ENCODE data around the gene PIP4K2C. TPM values are rescaled to one million over a fixed set of nuclear protein-coding genes. Genes with fewer than 3 reads are reported as not detected.
A peak's percentile ranks its signal among the peaks of the same experiment; 100 is the strongest.

Gene PIP4K2C
- 24.4 and 27.2 TPM in 2 replicates for total RNA-seq (2014; rRNA removed; shearing (Covaris generic))

DNA sequence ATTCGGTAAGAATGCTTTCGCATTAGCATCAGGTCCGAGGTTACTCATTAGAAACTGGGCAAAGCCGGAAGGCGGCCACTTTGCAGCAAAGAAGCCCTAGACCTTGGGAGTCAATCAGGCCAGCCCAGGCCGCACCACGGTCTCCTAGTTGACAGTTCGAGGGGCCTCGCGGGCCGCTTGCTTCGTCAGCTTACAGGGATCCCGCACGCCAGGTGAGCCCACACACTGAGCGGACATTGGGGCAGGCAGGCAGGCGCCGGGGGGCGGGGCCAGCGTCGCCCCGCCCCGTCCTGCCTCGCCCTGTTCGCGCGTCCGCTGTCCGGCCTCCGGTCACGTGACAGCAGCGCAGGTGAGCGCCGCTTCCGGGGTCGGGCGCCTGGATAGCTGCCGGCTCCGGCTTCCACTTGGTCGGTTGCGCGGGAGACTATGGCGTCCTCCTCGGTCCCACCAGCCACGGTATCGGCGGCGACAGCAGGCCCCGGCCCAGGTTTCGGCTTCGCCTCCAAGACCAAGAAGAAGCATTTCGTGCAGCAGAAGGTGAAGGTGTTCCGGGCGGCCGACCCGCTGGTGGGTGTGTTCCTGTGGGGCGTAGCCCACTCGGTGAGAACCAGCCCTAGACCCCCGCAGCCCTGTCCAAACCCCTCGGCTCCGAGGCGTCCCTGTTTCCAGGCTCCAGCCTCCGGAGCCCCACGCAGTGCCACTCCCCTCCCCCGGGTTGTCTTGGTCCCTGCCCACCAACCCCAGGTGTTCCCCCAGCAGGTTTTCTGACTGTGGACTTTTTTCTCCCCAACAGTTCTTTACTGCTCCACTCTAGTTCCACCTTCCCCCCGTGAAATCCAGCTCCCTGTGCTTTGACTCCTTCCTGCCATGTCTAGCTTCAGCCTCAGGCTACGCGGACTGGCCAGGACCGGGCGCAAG is at the start of gene PIP4K2C:
Gene PIP4K2C (plus strand): TSS at position 329 of the 918 bp plus-strand sequence. CDS start 98 bp downstream, at position 427.
- peak; percentile 52 for DNase-seq (ENCODE audit: low spot score)

DNA sequence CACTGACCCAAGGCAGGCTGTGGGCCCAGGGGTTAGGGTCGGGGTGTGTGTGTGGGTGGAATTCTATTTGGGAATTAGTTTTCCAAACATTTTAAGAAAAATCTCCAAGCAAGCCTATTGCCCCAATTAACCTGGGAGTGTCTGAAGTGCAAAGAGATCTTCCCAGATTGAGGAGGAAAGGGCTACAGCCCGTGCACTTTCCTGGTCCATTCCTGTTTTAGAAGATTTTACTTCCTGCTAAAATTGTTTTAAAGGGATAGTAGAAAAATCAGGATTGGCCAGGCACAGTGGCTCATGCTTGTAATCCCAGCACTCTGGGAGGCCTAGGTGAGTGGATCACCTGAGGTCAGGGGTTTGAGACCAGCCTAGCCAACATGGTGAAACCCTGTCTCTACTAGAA is 49.3 kb upstream of the PIP4K2C start:
- DNase-seq (ENCODE audit: low spot score) = no peak

DNA sequence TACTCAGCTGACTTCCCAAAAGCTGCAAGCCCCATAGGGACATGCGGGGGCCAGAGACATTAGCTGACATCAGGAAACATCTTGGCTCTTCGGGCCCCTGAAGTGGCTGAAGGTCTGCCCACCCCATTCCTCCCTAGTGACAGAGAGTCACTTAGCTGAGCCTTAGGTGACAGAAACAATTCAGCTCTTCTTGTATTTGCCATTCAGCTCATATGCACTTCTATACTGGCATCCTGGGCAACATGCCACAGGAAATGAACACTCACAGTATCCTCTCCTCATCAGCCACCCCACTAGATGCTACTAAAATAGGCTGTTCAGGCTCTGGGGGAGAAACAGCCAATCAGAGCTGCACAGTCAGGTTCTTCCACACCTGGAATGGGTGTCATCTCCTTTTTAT is 47.4 kb upstream of the PIP4K2C start:
- DNase-seq (ENCODE audit: low spot score) = no peak

DNA sequence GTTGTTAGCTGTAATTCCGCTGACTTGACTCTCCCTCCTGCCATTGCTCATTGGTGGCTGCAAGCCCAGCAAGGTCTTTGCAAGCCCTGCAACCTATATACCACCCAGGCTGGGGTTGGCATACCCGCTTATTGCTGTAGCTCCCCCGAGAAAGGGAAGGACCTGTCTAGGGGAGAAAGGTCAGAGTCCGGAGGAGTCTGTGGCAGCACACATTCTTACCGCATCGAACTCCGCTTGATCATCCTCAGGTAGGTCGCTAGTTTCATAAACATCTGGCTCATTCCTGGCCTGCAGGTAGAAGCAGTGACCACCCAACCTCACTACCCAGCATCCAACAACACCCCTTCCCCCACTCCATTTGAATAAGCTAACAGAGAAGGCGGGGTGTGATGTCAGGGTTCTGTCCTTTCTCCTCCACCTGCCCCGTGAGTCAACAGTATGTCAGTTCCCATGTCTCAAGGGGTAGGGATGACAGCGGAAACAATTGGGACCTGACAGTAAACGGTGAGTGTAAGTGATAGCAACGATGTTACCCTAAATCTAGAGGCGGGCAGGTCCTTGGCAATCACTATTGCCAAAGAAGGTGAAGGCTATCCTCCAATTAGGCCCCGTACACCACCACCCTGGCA is 45.1 kb upstream of the PIP4K2C start:
- no peak for DNase-seq (ENCODE audit: low spot score)

DNA sequence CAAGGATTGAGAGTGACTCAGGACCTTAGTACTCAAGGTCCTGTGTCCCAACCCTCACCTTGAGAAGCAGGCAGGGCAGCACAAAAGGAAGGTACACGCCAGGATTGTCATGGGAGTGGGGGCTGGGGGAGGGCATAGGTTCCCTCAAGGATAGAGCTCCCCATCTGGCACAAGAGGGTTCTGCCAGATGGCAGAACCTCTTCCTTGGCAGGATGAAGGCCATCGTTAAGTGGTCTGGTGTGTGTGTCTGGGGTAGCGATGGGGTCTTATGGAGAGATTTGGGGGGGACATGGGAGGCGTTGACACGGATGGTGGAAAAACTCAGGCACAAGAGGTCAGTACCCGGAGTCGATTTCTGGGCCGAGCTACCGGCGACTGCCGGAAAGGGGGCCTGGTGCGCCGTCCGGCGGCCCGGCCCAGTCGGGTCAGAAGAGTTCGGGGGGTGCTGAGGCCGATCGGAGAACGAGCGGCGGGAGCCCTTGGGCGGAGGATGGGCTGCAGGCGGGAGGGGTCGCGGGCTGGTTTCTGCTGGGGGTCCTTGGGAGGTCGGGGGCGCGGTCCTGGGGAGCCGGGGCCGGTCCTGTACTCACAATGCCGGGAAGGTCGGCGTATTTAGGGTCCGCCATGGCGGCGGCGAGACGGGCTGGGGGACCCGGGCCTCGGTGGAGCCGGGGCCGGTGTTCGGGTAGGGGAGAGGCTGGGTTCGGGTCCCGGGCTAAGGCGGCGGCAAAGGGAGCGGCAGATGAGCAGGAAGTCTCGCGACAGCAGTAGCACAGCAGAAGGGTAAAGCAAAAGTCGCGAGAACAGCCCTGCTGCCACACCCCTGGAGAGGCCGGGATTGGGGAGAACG is 44.3 kb upstream of the PIP4K2C start, which contains the start of gene DCTN2:
Gene DCTN2 (minus strand): TSS at position 755 of the 850 bp plus-strand sequence. CDS start 129 bp downstream, at position 626.
- DNase-seq (ENCODE audit: low spot score) = peak; percentile 91

DNA sequence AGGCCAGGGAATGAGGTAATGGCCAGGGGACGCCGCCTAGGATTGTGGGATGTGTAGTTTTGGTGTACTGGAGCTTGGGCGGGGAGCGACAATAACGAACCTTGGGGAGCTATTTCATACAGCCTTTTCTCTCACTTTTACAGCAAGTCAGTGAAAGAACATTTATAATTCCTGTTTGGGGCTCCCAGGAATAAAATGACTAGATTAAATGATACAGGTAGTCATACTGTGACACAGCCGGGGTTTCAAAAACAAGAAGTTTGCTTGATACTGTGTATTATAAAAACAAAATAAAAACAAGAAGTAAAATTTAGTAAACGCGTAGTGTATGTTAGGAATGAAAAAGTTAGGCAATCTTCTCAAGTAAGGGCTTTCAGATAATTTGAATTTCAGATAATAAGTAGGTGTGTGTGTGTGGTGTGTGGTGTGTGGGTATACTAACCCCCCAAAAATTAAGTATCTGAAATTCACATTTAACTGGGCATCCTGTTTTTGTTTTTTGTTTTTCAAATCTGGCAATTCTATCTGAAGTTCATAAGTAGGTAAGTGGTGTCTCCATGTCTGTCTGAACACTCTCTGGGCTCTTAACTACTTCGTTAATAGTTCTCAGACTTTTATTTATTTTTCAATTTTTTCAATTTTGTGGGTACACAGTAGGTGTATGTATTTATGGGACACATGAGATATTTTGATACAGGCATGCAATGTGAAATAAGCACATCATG is 43.5 kb upstream of the PIP4K2C start:
- DNase-seq (ENCODE audit: low spot score) = no peak

DNA sequence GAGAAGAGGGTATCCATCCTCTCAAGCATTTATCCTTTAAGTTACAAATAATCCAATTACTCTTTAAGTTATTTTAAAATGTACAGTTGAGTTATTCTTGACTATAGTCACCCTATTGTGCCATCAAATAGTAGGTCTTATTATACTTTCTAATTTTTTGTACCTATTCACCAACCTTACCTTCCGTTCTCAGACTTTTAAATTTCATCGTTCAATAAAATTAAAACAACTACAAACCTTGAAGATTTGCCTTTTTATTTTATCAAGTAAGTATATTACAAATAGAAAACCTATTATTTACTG is 43.0 kb upstream of the PIP4K2C start:
- no peak for DNase-seq (ENCODE audit: low spot score)

DNA sequence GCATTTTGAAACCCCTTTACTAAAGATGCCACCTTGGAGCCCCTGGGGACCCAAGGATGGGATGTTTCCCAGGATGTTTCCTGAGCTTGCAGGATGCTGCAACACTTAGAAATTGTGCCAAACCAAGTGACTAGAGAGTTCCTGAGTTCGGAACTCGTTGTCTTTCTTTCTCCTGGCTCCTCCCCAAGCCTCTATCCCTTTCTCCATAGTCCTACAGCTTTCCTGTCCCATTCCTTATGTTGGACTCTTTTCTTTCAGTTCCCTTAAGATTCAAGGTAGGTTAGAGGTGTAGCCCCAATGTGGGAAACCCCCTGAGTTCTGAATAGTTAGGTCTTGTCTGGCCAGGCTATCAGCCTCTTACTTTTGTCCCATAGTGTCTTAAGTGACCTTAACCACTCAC is 42.5 kb upstream of the PIP4K2C start:
- DNase-seq (ENCODE audit: low spot score) = no peak

DNA sequence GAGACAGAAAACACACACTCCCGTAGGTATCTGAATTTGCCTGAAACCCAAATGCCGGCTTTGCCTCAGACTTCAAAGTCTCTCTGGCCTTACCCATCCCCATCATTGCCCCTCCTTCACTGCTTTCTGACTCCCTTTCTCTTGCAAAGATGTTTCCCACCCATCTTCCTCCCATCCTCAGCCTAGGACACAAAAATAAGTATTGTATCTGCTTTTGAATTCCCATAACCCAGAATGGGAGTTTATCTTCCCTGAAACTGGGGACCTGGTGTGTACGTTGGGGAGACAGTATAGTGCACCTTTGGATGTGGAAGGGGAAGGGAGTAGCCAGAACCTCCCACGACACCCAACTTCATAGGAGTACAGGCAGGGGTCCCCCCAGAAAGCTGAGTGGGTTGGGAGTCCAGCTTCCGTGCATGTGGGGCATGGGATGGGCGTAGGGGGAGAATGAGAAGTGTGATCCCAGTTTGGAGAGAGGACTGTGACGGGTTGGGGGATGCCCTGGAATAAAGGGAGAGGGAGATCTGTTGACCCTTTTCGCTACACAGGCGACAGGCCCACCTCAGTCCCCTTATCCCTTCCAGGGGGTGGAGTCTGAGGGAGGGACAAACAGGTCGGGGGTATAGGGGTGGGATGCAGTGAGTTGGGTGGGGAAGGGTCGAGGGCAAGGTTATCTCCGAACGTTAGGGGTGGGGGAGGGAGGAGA is 41.6 kb upstream of the PIP4K2C start:
- DNase-seq (ENCODE audit: low spot score) = no peak

DNA sequence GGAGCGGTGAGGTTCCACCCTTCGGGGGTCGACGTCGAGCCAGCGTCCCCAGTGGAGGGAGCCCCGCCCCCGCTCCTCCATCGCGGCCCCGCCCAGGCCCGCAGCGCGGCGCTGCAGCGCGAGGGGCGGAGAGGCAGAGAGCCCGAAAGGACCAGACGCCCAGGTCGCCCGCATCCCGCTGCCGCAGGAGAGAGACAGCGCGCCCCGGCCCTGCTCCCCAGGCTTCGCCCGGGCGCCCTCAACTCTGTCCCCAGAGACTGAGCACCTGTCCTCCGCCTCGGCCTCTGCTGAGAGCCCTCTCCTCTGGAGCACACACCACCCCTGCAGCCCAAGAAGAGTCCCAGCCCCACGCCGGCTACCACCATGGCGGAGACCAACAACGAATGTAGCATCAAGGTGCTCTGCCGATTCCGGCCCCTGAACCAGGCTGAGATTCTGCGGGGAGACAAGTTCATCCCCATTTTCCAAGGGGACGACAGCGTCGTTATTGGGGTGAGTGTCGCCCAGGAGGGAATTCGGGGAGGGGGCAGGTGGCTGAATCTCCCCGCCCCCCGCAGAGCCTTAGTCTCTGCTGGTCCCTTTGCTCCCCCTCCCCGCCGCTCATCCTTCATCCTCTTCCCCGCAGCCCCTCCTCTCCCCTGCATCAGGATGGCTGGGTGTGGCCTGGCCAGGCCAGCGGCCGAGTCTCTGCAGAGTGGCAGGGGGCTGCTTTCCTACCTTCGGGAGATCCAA is 40.9 kb upstream of the PIP4K2C start, which contains the start of gene KIF5A:
Gene KIF5A (plus strand): TSS at position 136 of the 732 bp plus-strand sequence. CDS start 228 bp downstream, at position 364.
- DNase-seq (ENCODE audit: low spot score) = no peak

DNA sequence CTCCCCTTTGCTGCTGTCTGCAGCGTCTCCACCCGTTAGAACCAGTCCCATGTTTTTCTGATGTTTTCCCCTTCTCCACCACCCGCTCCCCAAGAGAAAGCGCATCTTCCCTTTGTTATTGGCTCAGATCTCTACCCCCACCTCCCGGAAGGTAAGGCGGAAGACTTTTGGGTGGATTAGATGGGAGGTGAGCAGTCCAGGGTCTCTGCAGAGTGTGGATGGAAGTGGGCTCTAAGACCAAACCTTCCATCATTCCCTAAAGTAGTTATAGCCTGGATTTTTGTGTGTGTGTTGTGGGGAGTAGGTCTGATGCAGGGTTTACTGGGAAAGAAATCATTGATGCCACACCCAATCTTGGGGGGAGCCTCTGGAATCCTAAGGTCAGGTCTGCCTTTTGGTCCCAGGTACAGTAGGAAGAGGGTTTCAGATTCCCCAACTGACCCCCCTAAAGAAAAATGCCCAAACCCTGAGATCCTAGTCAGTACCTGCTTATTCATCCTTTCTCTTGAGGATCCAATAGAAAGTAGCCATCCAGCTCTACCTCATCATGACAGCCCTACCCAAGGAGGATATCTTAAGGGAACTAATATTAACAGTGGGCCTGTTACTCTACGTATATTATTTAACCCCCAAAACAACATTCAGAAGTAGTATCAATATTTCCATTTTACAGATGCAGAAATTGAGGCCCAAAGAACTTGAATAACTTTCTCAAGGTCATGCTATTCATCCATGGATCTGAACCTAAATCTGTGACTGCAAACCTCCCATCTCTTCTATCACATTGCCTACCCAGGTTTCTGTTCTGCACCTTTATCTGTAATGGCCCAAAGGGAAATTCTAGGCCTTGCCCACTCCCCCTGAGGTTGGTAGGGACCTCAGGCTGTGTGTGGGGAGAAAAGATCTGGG is 40.1 kb upstream of the PIP4K2C start:
- no peak for DNase-seq (ENCODE audit: low spot score)

DNA sequence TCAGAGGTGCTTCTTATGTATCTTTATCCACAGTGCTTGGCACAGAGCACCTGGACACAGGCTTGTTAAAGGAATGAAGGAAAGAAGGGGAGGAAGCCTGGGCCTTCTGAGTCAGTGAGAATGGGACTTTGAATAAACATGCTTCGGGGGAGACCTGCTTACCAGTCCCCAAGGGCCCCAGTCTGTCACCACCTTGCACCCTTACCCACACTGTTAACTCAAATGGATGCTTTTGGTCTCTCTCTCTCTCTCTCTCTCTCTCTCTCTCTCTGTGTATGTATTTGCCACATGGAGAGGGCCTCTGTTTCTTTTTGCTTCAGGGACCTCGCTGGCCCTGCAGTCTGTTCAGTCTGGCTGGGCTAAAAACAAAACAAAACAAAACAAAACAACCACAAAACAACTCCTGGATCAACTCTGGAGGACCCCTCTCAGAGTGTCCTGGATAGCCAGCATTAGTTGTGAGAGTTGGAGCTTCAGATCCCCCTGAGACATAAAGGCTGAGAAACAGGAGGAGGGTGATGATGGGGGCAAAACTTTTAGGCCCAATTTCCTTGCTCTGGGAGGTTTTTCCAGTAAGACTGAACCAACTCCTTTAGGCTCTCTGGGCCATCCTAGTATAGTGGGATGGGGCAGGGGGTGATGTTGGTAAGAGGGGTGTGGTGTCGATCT is 39.2 kb upstream of the PIP4K2C start:
- DNase-seq (ENCODE audit: low spot score) = no peak

DNA sequence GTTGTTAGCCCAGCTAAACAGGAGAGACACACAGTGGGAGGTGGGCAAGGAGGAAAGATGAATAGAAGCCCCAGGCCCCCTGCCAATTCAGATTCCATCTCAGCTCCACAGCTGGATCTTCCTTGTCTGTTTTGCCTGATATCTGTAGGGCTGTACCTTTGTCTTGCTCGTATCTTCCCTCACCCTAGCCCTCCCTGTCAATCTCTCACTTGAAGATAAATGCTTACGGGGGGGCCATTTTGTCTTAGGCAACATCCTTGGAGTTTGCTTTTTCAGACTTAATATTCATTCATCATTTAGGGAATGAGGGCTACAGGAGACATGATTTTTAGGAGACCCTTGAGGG is 38.7 kb upstream of the PIP4K2C start:
- no peak for DNase-seq (ENCODE audit: low spot score)

DNA sequence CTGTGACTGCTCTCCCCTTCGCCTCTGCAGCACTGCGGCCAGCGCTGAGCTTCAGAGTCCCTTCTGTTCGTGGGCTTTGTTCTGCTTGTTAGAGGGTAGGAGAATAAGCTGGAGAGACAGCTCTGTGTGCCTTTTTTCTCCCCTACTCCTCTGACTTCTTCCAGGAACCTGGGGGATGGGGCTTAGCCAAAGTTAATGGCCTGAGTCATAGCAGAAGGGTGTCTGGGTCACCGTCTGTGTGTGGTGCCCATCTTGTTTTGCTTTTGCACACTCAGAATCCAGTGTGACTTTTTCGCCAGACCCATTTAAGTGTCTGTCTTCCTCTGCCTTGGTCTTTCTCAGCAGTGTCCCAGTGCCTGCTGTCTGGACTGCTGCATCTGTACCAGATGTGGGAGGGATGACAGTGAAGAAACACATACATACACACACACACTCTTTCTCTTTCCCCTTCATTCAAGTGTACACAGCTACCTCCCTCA is 38.1 kb upstream of the PIP4K2C start:
- no peak for DNase-seq (ENCODE audit: low spot score)

DNA sequence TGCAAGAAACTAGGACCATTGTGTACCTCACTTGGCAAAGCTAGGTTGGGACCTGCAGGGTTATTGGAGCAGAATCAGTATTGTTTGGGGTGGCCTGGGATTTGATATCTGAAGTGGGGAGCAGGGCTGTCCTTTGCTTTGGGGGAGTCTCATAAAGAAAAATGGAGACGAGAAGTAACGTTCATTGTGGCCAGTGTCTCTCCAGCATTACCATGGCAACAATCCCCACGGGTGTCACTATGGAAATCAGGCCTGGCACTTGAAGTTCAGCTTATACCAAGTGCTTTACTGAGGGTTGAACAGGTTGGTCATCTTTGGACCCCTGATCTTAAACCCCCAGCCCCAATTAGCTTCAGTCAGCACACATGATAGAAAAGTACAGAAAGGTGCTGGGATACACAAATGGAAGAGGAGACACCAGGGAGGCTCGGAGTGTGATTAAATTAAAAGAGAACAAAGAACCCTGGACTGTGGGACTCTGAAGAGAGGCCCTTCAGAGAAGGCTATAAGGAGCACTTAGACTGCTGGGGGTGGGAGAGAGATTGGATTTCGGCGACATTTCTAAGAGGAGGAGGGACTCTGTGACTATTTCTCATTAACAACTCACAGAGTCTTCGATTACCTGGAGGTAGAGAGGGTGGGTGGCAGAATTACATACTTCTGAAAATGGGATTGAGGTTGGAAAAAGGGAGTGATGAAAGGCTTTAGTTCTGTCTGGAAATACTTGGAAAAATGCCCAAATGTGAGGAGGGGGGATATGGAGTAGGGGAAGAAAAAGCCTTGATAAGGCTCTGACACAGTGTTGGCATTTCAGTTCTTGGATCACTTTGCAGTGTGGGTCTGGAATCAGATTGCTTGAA is 37.4 kb upstream of the PIP4K2C start:
- no peak for DNase-seq (ENCODE audit: low spot score)

DNA sequence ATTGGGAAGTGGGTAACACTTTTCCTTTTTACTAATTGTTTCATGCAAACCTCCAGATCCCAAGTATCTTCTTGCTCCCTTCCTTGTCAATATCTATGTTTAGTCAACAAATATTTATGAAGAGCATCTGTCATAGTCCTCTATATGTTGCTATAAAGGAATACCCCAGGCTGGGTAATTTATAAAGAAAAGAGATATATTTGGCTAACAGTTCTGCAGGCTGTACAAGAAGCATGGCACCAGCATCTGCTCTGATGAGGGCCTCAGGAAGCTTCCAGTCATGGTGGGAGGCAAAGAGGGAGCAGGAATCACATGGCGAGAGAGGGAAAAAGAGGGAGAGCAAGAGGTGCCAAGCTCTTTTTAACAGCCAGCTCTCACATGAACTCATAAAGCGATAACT is 36.5 kb upstream of the PIP4K2C start:
- no peak for DNase-seq (ENCODE audit: low spot score)

DNA sequence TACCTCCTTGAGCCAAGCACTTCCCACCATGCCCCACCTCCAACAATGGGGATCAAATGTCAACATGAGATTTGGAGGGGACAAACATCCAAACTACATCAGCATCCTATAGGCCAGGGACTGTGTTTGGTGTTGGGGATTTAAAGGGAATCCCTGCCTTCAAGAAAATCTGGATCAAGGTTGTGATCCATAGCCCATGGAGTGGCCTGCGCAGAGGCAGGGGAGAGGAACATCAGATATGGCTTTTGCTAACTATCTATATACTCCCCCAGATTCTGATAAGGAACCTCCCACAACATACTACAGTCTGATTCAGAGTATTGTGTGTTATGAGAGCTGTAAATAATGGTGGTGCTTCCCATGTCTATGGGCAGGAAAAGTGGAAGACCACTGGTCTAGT is 36.1 kb upstream of the PIP4K2C start:
- no peak for DNase-seq (ENCODE audit: low spot score)

Measured in H4 (cell line).